Fibroblast of lung (primary cell): Measurements from ENCODE around the gene RPS6KB1.

Source experiments
- CTCF ChIP-seq, 2 donors: IDR thresholded peaks in 1 of 2; conservative IDR thresholded peaks in 1 of 2; 1 replicate in 1 of 2; 2 replicates in 1 of 2; pipeline ENCODE4 v1.5.1; 2011 to 2012; ENCODE audit warnings: low read length in 2 of 2, control low read depth in 1 of 2, inconsistent platforms in 1 of 2, low read depth in 1 of 2, mild to moderate bottlenecking in 1 of 2
- EZH2 ChIP-seq: IDR thresholded peaks from 2 replicates; pipeline ENCODE4 v1.5.1; 2012; ENCODE audit warnings: low read length, control low read depth, mild to moderate bottlenecking; ENCODE audit errors: missing control alignments

DNA sequence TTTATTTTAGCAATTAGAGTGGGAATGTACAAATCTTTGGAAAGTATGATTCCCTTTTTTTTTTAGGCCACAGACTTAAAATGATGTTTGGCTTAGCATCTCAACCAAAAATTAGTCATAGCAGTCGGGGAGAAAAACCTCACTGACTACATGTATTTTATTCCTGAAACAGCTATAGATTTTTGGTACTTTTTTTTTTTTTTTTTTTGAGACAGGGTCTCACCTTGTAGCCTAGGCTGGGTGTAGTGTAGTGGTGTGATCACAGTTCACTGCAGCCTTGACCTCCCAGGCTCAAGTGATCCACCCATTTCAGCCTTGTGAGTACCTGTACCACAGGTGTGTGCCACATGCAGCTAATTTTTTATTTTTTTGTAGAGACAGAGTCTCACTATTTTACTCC, 48.2 kb downstream of the RPS6KB1 start:
- no peak for TF ChIP-seq CTCF (conservative IDR thresholded peaks at IDR 0.05 in 1 of 2, IDR thresholded peaks at IDR 0.05 in 1 of 2; ENCODE audit: low read depth in 1 of 2, low read length in 2 of 2)
- TF ChIP-seq EZH2, result no peak
